ENCODE data around the gene TMEM184A.
A peak's percentile ranks its signal among the peaks of the same experiment; 100 is the strongest.

TMEM184A gene

GRCh38 chr7:1567896-1568510, 12.0 kb upstream of the TMEM184A start:
- DNase-seq (ENCODE audit: low read depth) = peak; percentile 42

DNA sequence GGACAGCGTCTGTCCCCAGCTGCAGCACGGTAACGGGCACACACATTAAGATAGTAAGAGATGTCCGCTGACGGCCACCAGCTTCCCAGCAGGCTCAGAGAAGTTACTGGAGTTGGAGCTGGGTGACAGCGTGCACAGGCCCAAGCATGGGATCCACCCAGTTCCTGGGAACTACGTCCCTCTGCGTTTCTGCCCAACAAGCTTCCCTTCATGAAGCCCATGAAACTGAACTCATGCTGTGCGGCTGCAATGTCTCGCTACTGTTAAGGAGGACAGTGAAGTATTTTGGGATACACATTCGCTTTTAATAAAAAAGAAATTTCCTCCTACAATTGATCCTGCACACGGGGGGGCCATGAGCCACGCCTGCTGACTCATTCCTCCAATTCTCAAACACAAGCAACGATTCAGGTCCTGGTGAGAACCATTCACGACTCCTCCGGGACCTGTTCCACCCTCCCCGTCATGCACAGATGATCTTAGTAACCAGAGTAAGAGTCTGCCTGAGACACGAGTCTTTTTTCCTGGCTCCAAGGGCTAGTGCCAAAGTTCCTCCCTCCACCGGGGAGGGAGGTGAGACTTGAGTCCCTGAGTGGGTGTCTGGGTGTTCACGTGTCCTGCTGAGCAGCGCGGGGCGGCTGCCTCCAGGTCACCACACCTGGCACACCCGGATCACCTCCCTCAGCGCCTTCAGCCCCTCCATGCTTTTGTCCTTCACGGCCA, 11.2 kb upstream of the TMEM184A start:
- DNase-seq (ENCODE audit: low read depth) = peak; percentile 26

GRCh38 chr7:1566687-1567048, 10.7 kb upstream of the TMEM184A start:
- DNase-seq (ENCODE audit: low read depth) = no peak

DNA sequence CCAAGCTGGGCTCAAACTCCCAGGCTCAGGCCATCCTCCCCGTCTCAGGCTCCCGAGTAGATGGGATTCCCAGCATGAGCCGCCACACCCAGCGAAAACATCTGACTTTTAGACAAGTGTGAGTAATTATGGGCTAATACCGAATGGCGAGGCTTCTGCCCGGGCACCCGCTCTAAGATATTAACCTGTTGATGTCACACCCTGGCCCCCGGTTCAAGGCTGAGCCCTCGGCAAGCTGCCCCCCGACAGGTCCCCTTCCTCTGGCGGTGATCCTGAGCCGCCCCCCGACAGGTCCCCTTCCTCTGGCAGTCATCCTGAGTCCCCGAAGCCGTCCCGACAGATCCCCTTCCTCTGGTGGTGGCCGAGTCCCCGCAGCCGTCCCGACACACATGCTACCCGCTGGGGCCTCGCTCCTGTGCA, 8.6 kb upstream of the TMEM184A start:
- DNase-seq (ENCODE audit: low read depth) = peak; percentile 33

- DNase-seq (ENCODE audit: low read depth) = no peak
Observed at GRCh38 chr7:1563981-1564602, 8.1 kb upstream of the TMEM184A start.

DNA sequence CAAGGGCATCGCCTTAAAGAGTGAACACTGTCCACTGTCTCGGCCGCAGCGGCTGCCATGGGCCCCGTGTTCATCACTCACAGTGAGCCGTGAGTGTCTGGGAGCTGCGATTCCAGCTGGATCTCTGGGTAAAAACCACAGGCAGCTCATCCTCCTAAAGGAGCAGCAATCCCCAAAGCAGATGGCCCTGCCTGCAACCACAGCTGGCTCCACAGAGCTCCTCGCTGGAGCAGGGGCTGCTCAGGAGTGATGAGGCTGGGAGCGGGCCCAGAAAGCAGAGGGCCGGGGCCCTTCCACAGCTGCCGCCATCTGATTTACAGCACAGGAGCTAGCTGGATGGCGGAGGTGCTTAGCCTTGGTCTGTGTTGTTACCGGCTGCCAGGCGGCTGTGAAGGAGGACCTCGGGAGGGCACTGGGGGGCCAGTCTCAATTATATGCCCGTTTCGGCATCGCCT, 6.6 kb upstream of the TMEM184A start:
- DNase-seq (ENCODE audit: low read depth) = no peak

- DNase-seq (ENCODE audit: low read depth) = no peak
Observed at GRCh38 chr7:1562116-1562515, 6.1 kb upstream of the TMEM184A start.

- DNase-seq (ENCODE audit: low read depth) = no peak
Observed at GRCh38 chr7:1561036-1561940, 5.3 kb upstream of the TMEM184A start.

DNA sequence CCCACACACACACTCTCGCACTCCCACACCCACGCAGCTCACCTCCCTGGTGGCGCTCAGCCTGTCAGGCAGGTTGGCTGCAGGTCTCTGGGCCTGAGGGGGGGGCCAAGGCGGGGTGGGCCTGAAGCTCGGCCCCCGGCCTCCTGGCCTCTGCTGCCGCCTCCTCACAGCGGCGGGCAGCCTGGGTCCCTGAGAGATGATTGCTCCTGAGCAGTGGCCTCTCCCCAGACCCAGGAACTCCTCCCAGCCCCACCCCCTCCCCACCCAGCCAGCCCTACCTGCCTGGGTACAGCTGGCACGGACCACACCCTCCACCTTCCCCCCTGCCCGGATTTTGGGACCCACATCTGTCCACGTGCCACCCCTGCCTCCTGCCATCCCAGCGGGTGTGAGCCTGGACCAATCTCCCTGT, 4.6 kb upstream of the TMEM184A start:
- DNase-seq (ENCODE audit: low read depth) = no peak

DNA sequence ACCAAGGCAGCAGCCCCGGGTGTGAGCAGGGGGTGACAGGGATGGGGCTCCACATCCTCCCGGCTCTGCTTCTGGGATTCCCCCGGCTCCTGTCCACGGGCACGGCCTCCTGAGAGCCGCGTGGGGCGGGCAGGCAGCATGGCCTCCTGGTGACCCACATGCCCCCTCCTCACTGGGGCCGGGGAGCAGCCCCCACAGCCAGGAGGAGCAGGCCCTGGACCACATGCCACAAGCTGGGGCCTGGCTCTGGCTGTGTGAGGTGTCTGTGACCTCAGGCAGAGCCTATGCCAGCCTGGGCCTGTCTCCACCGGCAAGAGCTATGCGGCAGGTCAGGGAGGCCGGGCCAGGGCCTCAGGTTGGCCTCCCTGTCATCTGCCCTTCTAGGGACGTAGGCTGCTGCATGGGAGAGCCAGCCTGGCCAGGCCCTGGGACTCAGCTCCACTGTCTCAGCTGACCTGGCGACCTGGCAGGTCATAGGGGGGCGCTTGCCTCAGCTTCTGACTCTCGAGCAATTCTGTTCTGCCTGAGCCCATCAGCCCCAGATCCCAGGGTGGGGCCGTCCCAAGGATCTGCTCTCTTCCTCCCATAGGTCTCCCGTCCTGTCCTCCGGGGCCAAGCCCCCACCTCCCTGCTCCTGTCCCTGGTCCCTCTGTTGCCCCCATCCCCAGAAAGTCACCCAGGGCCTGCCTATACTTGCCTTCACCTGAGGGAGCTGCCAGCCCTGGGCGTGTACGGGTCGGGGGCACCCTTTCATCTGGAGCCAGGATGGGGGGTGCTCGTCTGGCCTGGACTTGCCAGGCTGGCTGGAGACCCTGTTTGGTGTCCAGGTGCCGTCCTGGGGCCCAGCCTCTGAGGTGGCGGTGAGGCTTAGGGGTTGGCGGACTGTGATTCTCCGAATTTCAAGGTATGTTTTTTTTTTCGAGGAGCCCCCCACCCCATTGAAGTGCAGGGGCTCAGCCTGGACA, 3.9 kb upstream of the TMEM184A start:
- no peak for DNase-seq (ENCODE audit: low read depth)

DNA sequence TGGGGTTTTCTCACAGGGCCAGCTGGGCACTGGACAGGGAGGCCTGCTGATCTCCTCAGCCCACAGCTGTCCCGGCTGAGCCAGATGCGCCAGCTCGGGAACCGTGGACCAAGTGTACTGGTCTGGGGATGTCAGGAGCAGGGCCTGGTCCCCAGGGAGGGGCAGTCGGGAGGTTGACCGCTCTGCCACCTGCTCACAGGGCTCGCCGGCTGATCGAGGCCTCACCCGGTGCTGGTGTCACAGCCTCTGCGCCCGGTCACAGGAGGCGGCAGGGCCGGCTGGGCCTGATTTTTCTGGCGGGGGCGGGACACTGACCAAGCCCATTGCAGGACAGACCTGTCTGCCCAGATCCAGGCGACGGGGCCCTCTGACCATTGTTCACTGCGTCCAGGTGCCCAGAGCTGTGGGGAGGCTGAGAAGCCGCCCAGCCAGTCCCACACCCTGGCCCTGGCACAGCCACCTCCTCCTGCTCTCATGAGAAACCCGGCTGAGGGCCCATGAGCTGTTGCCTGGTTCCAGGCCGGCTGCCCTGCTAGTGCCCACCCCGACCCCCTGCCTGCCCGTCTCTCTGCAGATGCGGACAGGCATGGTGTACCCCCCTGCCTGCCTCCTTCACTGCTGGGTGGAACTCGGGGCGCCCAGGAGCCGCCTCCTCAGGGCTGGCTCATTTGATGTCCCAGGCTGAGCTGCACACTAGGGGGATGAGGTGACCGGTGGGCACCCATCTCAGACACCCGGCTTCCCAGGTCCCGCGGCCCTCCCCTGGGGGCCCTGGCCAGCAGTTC, 3.0 kb upstream of the TMEM184A start:
- no peak for DNase-seq (ENCODE audit: low read depth)

- DNase-seq (ENCODE audit: low read depth) = no peak
Observed at GRCh38 chr7:1558181-1558811, 2.3 kb upstream of the TMEM184A start.

DNA sequence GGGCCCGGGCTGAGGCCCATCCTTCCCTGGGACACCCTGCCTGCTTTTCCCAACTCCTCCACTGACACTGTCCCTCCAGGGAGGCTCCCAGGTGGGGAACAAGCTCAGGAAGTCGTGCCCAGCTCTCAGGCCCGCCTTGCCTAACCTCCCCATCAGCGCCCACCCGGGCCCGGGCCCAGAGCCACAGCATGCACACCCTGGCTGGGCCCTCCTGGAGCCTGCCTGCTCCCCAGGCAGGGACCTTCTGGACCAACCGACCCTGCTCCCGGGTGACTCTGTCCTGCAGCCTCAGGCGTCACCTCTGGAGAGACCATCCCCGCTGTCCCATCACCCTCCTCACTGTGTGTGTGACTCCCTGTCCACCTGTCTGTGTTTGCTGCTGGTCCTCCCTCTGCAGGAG, 1.8 kb upstream of the TMEM184A start:
- DNase-seq (ENCODE audit: low read depth) = no peak

GRCh38 chr7:1557006-1557405, 1.0 kb upstream of the TMEM184A start:
- DNase-seq (ENCODE audit: low read depth) = no peak

GRCh38 chr7:1555046-1555812, 776 bp downstream of the TMEM184A start:
- peak; percentile 72 for DNase-seq (ENCODE audit: low read depth)

DNA sequence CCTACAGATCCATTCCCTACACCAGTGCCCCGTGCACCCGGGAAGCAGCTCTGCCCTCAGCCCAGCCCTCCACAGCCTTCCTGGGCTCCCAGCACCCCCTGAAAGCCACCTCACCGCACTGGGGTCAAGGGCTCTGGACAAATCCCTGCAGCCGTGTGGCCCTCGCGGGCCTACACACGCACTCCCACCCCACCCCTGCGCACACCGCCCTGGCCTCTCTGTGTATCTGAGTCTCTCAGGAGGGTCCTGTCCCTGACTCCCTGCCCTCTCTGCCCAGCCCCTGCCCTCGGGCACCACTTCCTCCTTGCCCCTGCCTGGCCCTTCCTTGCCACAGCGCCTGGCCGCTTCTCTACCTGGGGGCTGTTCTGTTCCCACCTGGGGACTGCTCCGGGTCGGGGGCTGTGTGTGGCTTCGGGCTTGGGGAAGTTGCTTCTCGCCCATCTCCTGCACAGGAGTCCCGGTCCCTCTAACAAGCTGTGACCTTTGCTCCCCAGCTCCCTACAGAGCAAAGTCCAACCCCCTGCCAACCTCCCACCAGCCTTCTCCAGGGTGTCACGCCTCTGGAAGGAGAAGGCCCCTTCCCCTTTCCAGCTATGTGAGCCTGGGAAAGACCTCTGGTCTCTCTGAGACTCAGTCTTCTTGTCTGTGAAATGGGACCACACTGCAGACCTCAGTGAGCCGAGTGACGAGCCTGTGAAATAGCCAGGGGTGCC, 1.5 kb downstream of the TMEM184A start:
- no peak for DNase-seq (ENCODE audit: low read depth)

- DNase-seq (ENCODE audit: low read depth) = no peak
Observed at GRCh38 chr7:1553512-1554210, 2.3 kb downstream of the TMEM184A start.

DNA sequence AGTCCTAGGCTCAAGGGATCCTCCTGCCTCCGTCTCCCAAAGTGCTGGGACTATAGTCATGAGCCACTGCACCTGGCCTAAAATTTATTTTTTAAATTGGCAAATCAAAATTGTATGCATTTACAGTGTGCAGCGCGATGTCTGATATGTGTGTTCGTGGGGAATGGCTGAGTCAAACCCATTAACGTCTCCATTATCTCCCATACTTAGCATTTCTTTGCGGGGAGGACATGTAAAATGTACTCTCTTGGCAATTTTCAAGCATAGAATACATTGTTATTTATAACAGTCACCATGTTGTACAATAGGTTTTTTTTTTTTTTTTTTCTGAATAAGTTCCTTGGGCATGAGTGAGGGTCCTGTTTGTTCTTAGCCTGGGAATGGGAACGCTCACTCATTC, 3.8 kb downstream of the TMEM184A start:
- DNase-seq (ENCODE audit: low read depth) = no peak

Data from fibroblast of gingiva (primary cell).